ENCODE data around the gene SORCS3.

GRCh38 chr10:105243381-105243780, 602.3 kb downstream of the SORCS3 start:
- TF ChIP-seq, protein P1, sequence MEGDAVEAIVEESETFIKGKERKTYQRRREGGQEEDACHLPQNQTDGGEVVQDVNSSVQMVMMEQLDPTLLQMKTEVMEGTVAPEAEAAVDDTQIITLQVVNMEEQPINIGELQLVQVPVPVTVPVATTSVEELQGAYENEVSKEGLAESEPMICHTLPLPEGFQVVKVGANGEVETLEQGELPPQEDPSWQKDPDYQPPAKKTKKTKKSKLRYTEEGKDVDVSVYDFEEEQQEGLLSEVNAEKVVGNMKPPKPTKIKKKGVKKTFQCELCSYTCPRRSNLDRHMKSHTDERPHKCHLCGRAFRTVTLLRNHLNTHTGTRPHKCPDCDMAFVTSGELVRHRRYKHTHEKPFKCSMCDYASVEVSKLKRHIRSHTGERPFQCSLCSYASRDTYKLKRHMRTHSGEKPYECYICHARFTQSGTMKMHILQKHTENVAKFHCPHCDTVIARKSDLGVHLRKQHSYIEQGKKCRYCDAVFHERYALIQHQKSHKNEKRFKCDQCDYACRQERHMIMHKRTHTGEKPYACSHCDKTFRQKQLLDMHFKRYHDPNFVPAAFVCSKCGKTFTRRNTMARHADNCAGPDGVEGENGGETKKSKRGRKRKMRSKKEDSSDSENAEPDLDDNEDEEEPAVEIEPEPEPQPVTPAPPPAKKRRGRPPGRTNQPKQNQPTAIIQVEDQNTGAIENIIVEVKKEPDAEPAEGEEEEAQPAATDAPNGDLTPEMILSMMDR (IDR thresholded peaks at IDR 0.05; ENCODE audit: low read depth, low read length), result no peak
- no peak for TF ChIP-seq POLR2A (IDR thresholded peaks at IDR 0.05; ENCODE audit: extremely low read depth, insufficient read length)
